ENCODE measurements around the gene ZDHHC24.

DNA sequence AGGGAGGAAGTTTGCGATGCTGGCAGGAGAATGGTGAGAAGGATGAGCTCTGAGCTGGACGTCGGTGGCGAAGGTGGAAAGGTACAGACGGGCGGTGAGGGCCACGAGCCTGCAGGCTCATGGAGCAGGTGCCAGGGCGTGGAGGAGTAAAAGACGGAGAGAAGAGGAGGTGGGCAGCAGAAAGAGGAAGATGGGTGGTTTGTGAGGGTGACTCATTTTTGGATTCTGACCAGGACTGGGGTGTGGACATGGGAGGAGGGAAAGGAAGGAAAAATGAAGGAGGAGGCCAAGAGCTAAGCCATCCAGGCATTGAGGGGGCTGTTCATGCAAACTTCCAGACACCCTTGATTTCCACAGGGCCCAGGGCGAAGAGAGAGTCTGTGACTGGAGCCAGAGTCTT is 3.5 kb downstream of the ZDHHC24 start:
- TF ChIP-seq, protein P1, sequence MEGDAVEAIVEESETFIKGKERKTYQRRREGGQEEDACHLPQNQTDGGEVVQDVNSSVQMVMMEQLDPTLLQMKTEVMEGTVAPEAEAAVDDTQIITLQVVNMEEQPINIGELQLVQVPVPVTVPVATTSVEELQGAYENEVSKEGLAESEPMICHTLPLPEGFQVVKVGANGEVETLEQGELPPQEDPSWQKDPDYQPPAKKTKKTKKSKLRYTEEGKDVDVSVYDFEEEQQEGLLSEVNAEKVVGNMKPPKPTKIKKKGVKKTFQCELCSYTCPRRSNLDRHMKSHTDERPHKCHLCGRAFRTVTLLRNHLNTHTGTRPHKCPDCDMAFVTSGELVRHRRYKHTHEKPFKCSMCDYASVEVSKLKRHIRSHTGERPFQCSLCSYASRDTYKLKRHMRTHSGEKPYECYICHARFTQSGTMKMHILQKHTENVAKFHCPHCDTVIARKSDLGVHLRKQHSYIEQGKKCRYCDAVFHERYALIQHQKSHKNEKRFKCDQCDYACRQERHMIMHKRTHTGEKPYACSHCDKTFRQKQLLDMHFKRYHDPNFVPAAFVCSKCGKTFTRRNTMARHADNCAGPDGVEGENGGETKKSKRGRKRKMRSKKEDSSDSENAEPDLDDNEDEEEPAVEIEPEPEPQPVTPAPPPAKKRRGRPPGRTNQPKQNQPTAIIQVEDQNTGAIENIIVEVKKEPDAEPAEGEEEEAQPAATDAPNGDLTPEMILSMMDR (IDR thresholded peaks at IDR 0.05; ENCODE audit: low read length) = no peak
- no peak for TF ChIP-seq EZH2 (optimal IDR thresholded peaks at IDR 0.05; ENCODE audit: low read depth, low read length)
